Activated CD8-positive, alpha-beta memory T cell treated with anti-CD3 and anti-CD28 coated beads for 36 hours (primary cell): ENCODE results near the gene CLDN25. TPM values are rescaled to one million over a fixed set of nuclear protein-coding genes. Genes with fewer than 3 reads are reported as not detected.

ENCODE experiments used
- CTCF ChIA-PET: fragments of 350-600 bp; sonication (Branson Sonifier 250); formaldehyde crosslinking; loops from one replicate; lab custom pipeline; 2021; ENCODE audit warnings: antibody characterized with exemption; lab: Charles Lee
- POLR2A ChIA-PET: fragments of 350-600 bp; sonication (Branson Sonifier 250); formaldehyde crosslinking; loops from one replicate; lab custom pipeline; 2021; ENCODE audit warnings: antibody characterized with exemption; lab: Charles Lee
- total RNA-seq, 2 experiments: library from RNA; stranded (reverse); gene quantifications; one replicate each; pipeline ENCODE4 v1.2.3, GENCODE V29; 2021

Gene CLDN25
- total RNA-seq, 2 experiments from 2014 or later = not detected

DNA sequence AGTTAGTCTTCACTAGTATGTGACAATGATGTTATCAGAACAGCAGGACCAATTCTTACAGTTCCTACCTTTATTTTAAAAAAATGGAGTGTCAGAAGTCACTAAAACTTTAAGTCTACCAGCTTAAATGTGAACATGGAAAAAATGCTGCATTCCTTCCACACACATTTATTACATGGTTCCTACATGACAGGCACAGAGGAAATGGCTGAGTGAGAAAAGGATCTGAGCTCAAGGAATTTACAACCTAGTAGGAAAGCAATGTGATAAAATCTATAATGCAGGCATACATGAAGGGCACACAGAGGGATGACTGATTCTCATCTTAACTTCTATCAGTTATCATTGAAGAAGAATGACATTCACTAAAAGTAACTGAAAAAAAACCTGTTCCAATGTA is 23.0 kb downstream of the CLDN25 start:
- ChIA-PET POLR2A (no interaction called here), CTCF (no interaction called here)

DNA sequence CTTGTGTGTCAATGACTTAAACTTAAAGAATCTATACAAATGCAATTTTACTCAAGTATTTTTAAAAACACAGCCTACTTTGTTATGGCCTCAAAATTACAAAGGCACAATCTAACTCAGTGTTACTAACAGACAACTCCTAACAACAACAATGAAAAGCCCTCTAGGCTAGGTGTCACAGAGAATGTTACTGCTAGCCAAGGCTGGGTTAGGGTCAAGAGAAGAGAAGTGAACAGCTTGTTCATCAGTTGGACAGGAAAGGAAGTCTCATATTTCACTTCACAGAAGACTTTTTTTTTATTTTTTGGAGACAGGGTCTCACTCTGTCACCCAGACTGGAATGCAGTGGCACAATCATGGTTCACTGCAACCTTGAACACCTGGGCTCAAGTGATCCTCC is 26.0 kb downstream of the CLDN25 start:
- ChIA-PET POLR2A (no interaction called here), CTCF (interaction anchor here (0.6 kb wide), 1 partner anchor 459 kb away, joined by 4 read pairs; no protein-coding TSS in a partner anchor)

DNA sequence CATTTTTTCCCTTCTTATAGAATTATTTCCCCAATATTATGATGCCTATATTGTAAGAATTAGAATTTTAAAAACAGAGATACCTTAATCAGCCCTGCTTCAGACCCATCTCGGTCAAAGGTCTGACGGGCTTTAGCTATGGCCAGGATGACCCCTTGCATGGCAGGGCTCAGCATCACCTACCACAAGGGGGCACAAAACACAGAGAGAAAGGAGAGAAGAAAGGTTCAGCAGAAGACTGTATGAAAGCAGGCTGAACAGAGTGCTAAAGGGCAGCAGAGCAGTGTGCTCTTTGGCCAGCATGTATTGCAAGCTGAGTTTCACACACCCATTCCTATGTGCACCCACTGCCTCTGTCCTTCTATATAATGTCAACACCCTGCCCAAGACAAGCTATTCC is 26.8 kb downstream of the CLDN25 start:
- POLR2A ChIA-PET = no interaction called here
- CTCF ChIA-PET = interaction anchor here (0.6 to 1.1 kb wide), 2 partner anchors 454 to 460 kb away, joined by 3 to 4 read pairs; no protein-coding TSS in a partner anchor

DNA sequence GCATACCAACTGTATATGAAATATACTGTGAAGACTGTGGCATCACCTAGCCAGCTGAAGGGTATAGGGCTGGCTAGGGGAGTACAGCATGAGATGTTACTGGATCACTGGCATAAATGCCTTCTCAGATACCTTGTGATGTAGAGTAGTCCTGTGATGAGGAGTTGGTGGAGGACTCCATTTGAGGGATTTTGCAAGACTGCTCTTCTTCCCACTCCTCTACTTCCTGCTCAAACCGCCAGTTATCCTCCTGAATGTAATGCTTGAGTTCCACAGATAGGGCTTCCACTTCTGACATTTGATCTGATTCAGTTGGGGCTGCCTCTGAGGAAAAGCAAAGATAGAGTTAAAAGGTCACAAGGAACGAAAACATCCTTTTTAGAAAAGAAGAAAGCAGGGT is 29.3 kb downstream of the CLDN25 start:
- POLR2A ChIA-PET = no interaction called here
- CTCF ChIA-PET = no interaction called here

DNA sequence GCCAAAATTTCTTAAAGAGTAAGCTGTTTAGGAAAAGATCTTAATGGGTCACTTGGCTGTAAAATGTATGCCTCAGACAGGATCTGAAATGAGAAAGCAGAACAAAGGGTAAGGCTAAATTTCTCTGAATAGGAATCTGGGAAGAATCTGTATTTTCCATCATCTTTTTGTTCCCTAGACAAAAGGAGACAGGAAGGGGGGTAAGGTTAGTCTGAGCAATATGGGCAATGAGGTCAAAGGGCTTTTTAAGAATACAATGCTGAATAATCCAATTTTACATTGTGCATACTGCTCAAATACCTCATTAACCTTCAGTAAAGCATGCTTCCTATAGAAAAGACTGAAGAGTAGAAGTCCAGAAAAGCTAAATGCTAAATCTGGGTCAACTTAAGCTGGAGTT is 34.6 kb downstream of the CLDN25 start:
- ChIA-PET POLR2A (no interaction called here), CTCF (no interaction called here)

DNA sequence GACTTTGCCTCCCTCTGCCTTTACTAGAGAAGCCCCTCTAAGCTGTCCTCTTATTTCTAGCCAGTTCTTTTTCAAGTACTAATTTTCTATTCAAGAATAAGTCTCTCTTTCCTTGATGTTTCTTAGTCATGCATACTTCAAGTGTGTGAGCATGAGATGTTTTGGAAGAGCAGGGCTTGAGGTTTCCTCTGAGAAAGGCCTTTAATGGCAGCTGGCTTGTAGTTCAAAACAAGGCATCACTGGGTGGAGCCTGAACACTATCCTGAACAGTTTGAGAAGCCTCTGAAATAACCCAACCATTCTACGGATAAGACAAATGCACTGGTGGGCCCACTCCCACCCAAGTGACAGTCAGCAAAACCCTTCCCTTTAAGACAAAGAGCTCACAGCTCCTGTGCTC is 37.6 kb downstream of the CLDN25 start:
- ChIA-PET POLR2A (no interaction called here), CTCF (no interaction called here)

DNA sequence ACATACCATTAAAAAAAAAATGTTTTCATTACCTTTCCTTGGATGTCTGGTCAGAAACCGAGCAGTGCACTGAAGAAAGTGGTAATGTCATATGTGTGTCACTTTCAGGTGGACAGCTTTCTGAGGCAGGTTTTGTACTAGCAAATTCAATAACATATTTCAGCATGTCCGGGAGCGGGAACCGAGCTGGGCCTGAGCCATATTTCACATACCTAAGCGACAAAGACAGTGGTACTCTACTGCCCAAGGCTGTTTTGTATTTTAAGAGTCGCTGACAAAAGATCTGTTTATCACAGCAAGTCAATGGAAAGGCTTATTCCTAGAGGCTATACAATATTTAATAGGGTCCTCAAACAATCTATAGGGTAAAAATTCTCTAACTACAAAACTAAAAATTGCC is 38.0 kb downstream of the CLDN25 start:
- POLR2A ChIA-PET = no interaction called here
- CTCF ChIA-PET = no interaction called here

DNA sequence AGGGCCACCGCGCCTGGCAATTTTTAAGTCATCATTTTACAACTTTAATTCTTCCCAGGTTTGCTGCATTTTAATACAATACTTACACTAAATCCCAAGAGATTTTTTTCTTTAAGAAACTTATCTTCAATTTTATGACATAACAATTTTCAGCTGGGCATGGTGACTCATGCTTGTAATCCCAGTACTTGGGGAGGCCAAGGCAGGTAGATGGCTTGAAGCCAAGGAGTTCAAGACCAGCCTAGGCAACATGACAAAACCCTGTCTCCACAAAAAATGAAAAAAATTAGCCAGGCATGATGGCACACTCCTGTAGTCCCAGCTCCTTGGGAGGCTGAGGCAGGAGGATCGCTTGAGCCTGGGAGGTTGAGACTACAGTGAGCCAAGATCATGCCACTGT is 38.8 kb downstream of the CLDN25 start:
- ChIA-PET CTCF (no interaction called here), POLR2A (no interaction called here)

DNA sequence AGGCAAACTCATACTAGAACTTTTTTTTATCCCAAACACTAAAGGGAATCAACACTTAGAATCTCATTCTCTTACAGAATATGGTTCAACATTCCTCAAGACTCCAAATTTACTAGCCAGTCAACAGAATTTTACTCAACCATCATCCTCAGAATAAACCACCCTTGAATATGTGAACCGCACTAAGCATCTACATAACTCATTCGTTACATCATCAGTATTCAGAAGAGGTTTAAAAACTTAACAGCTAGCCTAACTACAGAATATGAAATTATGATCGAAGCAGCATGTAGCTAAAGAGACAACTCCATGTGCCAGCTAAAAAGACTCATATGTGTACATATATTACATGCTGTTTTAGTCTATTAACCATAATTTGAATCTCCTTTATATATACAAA is 47.9 kb downstream of the CLDN25 start:
- ChIA-PET POLR2A (no interaction called here), CTCF (no interaction called here)

DNA sequence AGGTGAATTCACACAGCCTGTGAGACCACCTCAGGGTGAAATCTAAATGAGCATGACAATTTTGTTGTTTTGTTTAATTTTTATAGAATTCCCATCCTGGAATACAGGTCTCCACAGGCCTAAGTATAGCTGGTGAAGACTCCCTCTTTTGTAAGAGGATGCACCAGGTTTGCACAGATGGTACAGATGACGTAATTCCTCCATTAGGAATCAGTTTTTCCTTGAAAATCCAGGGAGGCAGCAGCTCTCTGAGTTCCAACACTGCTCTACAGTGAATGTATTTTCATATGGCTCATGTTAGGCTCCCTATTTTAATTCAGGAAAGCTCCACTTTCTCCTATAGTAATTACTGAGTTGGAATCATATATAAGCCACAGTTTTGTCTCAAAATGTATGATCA is 48.6 kb downstream of the CLDN25 start:
- ChIA-PET CTCF (no interaction called here), POLR2A (no interaction called here)

DNA sequence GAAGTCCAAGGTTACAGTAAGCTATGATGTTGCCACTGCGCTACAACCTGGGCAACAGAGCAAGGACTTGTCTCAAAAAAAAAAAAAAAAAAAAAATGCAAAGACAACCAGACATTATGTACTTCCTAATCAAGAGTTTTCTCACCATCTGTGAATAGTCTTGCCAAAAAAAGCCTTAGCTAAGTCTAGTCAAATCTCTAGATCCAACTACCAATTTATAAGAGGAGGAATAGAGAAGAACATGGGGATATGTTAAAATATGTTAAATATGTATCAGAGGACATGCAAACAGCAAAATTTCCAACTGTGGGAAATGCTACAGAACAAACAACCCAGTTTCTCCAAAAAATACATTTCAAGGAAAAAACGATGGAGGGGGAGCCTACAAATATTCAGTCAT is 50.2 kb downstream of the CLDN25 start:
- CTCF ChIA-PET = no interaction called here
- POLR2A ChIA-PET = no interaction called here

Other genes starting within 250 kb of the CLDN25 start
- gene TMPRSS5, start 73.5 kb upstream of the CLDN25 start, total RNA-seq = under 1 TPM; 0.25 to 0.65 TPM
- 10 to 100 TPM; 22.2 to 22.8 TPM for gene ZW10, start 6.1 kb upstream of the CLDN25 start, total RNA-seq
- gene USP28, start 95.8 kb downstream of the CLDN25 start, total RNA-seq = 10 to 100 TPM; 21.2 to 24.7 TPM
- gene HTR3B, start 125.0 kb downstream of the CLDN25 start, total RNA-seq = not detected
- gene HTR3A, start 195.3 kb downstream of the CLDN25 start, total RNA-seq = not detected